Head of caudate nucleus (tissue), 42 donors: ENCODE measurements around the gene MYL10.

Experiments
- DNase-seq, 42 donors: peaks; one replicate each; pipeline versions ENCODE4 v3.0.0 to v3.0.0-alpha.2; 2020 to 2021; ENCODE audit warnings: mixed read lengths in 7 of 42
- intact Hi-C: fragments of 100-400 bp; cut with DNase I; formaldehyde crosslinking; loops from one replicate; pipeline ENCODE4 v1.15.0; 2022

MYL10 gene

DNA sequence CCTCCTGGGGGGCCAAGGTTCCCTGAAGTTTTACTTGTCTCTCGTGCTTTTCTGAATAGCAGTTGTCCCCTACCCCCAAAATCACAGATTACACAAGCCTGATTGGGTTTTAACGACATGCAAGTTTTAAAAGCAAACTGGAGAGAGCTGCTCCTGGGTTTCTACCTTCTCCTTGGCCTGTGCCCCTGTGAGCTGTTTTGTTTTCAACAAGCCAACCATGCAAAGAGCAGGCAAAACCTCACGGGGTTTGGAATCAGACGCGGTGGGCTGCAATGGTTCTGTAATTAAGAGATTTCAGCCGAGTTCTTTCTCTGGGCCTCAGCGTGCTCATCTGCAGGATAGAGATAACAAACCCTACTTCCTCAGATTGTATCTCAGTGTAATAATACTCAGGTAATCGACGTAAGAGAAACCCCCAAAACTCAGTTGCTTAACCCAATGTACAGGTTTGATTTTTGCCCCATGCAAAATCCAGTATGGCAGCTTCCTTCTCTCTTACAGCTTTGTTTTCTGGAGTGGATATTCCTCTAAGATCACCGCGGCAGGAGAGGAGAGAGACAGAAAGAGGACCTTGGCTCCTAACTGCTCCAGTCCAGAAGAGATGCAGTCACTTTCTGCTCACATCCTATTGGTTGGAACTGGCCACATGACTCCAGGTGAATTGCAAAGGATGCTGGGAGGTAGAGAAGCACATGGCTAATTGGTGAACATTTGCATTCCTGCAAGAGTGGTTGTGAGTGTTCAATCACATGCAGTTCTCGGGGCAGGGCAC, 42.0 kb downstream of the MYL10 start:
- intact Hi-C loops = no loop called here
- peak in 1 of 42 donors; percentile 14 for DNase-seq

- intact Hi-C loops = no loop called here
Measured at GRCh38 chr7:101586078-101586905, 42.8 kb downstream of the MYL10 start.

GRCh38 chr7:101582971-101583370, 46.1 kb downstream of the MYL10 start:
- intact Hi-C loops = no loop called here
- DNase-seq = peak in 2 of 42 donors; percentile 11 to 21

More at GRCh38 chr7:101586078-101586905, 42.8 kb downstream of the MYL10 start:
- peak in 1 of 42 donors; percentile 33 for DNase-seq

GRCh38 chr7:101581891-101582290, 47.2 kb downstream of the MYL10 start:
- peak in 2 of 42 donors; percentile 5 to 10 for DNase-seq
- intact Hi-C loops = no loop called here

- DNase-seq = peak in 2 of 42 donors; percentile 18 to 26
- intact Hi-C loops = no loop called here
Measured at GRCh38 chr7:101580596-101580995, 48.5 kb downstream of the MYL10 start.

GRCh38 chr7:101578552-101578951, 50.5 kb downstream of the MYL10 start:
- DNase-seq = peak in 1 of 42 donors; percentile 1
- intact Hi-C loops = no loop called here

- DNase-seq = no peak
- intact Hi-C loops = no loop called here
Measured at GRCh38 chr7:101576998-101577397, 52.1 kb downstream of the MYL10 start.

GRCh38 chr7:101575721-101576120, 53.4 kb downstream of the MYL10 start:
- intact Hi-C loops = no loop called here
- no peak for DNase-seq

DNA sequence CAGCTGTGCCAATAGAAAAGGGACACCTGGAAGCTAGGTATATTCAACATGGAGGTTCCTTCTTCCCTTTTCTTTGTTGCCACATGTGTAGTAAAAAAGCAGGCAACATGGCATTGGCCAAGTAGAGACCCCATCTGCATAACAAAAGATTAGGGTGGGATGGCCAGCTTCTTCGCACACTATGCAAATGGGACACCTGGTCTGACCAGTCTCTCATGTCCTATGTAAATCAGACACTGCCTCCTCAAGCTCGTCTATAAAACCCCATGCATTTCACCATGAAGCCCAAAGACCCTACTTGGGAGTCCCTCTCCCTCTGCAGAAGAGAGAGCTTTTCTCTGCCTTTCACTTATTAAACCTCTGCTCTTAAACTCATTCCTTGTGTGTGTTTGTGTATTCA, 53.9 kb downstream of the MYL10 start:
- DNase-seq = no peak
- intact Hi-C loops = no loop called here

- no peak for DNase-seq
Measured at GRCh38 chr7:101572156-101572555, 56.9 kb downstream of the MYL10 start.

GRCh38 chr7:101567230-101567629, 61.9 kb downstream of the MYL10 start:
- intact Hi-C loops = no loop called here
- DNase-seq = peak; percentile 37 to 89 (median 69)

More at GRCh38 chr7:101572156-101572555, 56.9 kb downstream of the MYL10 start:
- intact Hi-C loops = no loop called here

GRCh38 chr7:101565601-101566209, 63.4 kb downstream of the MYL10 start:
- DNase-seq = peak in 3 of 42 donors; percentile 4 to 36 (median 34)
- intact Hi-C loops = no loop called here

- intact Hi-C loops = no loop called here
- peak in 2 of 42 donors; percentile 29 to 37 for DNase-seq
Measured at GRCh38 chr7:101564778-101565211, 64.3 kb downstream of the MYL10 start.

DNA sequence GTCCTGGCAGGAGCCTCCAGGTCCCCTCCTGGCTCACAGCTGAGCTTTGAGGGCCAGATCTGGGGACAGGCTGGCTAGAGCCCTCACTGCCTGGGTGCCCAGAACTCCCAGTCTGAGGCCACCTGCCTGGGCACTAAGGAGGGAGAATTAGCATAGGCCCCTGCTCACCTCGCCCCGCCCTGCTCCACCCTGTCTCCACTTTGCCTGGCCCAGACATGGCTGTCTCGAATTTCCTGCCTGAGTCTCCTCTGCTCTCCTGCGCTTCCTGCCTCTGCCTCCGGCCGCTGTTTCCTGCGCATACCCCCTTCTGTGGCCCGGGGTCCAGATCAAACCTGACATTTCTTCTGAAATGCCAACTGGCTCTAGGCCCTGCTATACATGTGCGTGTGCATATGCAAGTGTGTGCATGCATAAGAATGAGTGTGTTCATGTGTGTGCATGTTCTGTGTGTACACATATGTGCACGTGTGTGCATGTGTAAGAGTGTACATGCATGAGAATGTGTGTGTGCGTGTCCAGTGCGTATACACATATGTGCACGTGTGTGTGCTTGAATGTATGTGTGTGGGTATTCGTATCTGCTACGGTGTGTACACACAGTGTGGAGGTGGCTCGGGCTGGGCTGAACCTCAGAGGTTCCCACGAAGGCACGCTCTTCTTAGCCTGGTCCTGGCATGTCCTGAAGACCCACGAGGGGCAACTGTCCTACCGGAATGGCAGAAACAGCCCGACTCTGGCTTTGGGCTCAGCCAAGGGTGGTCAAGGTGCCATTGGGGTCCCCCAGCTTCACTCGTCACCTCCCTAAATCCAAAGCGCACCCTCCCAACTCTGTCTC, 64.9 kb downstream of the MYL10 start:
- intact Hi-C loops = no loop called here
- DNase-seq = peak in 2 of 42 donors; percentile 34 to 36
